GM11168 (cell line): Measurements from ENCODE around the gene MYOG.

Experiments
- in situ Hi-C: fragments of 300-500 bp; cut with MboI; formaldehyde crosslinking; loops from one replicate; pipeline ENCODE4 v1.12.0; 2022; ENCODE audit warnings: low sequenced_read_pairs; ENCODE audit not compliant: unreplicated experiment

The MYOG gene

DNA sequence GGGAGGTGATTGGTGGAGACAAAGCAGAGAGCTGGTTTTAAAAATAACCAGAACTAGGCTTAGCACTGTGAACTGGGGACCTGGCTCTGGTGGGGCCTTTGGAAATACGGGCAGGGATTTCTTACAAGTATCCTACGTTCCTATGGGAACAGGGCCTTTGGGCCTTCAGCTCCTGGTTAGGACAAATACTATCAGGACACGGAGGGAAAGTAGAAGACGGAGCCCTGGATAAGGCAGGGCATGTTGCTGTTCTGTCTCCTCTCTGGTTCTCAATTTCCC is 5.3 kb upstream of the MYOG start:
- in situ Hi-C loops: no loop called here

DNA sequence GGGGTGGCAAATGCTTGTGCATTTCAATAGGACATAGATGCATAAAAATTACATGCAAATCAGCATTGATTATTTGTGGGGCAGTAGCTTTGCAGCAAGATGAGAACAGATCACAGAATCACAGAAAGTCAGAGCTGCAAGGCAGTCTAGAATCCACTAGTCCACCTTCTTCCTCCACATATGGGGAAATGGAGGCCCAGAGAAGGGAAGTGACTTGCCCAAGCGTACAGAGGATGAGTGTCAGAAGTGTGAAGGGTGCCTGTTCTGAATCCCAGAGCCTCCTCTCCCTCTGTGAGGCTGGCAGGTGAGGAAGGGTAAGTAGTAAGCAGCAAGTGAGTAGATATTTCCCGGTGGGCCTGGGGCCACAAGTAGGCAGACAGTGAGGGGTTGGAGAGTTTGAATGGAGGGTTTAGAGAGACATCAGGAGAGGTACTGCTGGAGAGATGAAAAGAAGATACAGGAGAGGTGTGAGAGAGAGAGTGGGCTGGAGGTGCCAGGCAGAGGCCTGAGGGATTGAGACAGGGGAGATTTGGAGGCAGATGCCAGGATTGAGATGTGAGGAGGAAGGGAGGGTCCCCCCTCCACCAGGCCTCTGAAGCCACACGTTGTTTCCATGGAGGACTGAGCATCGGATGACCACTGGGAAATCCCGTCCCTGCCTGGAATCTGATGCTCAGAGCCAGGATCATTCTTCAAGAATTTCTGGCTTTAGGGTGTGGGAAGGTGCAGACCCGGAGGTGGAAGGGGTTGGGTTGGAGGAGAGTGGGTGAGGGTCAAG is 4.8 kb upstream of the MYOG start:
- in situ Hi-C loops: no loop called here

DNA sequence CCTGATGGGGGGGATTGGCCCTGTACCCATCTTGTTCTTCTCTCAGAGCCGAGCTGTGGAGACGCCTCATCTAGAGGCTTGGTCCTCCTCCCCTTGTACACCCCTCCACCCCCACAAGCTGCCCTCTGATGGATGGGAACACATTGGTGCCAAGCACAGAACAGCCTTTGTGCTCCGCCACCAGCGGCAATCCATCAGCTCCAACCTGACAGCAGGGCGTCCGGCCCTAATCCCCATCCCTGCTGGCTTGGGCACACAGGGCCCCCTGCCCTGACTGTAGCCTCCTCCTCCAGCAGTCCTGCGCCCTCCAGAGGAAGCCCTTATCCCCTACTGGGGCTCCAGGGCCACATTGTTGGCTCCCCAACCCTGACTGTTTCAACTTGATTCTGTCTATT is 3.8 kb upstream of the MYOG start:
- in situ Hi-C loops: no loop called here

DNA sequence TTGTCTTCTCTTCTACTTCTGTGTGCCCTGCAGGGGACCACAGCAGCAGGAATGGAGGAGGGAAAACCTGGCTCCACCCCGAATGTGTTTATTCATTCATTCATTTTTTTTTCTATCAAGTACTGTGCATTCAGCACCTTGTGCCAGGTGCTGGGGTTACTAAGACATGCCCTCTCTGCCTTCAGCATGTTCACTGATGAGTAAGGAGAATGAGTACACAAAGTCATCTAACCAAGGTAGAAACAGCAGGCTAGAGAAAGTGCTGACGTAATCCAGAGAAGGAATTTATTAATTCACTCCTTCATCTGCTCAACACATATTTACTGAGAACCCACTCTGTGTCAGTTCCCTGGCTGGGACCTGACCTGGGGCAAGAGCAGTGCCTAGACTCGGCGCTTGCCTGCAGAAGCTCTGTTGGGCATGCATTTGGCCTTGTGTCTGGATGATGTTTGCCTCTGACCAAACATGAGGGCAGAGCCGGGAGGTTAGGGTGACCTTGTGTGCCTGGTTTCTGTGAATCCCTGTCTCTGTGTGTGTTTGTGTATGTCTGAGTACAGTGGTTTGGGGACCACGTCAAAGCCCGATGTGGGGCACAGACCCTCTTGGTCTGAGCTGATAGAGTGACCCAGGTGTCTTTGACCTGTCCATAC is 3.3 kb upstream of the MYOG start:
- in situ Hi-C loops: no loop called here

DNA sequence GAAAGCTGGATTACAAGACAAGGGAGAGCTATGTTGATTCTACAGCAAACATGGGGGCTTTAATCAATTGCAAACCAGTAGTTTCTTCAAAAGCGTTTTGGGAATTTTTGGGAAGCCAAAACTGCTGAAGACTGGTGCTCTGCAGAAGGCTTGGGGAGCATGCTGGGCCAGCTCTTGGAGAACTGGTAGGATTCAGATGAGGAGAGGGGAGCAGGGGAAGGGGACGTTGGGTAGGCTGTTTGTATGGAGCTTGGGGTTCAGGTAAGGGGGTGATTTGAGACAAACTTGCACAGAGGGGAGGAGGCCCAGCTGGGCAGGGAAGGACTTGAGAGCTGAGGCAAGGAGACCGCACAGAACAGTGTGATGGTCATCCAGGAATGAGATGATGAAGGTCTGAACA is 2.6 kb upstream of the MYOG start:
- in situ Hi-C loops: no loop called here

DNA sequence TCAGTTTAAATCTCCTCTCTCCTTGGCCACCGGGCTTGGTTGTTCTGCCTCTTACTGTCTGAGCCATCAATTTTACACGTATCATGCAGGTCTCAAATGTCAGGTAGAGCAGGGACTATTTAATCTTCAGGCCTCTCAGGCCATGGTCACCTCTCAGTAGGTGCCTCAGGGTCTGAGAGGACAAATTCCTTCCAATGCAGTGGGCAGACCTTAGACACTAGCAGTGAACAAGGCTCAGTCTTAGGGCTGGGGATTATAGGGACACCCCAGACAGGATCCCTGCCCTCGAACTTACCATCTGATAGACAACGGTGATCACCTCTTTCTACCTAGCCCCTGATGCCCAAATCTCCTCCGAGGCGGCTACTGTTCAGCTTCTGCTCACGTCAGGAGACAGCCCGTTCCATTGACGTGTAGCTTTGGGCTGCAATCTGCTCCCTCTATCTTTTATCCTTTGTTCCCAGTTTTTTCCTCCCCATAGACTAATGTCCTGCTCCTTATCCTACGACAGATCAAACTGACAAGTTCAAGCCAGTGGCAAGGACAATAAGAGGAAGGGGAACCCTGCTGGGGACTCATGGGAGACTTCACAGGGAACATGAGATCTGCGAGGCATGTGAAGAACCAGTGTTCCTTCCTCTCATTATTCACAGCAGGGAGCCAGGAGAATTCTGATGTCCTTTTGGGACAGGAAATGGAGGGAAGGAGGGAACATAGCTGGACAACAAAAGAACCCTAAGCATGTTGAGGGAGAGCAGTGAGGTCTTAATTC is 1.4 kb upstream of the MYOG start:
- in situ Hi-C loops: no loop called here

DNA sequence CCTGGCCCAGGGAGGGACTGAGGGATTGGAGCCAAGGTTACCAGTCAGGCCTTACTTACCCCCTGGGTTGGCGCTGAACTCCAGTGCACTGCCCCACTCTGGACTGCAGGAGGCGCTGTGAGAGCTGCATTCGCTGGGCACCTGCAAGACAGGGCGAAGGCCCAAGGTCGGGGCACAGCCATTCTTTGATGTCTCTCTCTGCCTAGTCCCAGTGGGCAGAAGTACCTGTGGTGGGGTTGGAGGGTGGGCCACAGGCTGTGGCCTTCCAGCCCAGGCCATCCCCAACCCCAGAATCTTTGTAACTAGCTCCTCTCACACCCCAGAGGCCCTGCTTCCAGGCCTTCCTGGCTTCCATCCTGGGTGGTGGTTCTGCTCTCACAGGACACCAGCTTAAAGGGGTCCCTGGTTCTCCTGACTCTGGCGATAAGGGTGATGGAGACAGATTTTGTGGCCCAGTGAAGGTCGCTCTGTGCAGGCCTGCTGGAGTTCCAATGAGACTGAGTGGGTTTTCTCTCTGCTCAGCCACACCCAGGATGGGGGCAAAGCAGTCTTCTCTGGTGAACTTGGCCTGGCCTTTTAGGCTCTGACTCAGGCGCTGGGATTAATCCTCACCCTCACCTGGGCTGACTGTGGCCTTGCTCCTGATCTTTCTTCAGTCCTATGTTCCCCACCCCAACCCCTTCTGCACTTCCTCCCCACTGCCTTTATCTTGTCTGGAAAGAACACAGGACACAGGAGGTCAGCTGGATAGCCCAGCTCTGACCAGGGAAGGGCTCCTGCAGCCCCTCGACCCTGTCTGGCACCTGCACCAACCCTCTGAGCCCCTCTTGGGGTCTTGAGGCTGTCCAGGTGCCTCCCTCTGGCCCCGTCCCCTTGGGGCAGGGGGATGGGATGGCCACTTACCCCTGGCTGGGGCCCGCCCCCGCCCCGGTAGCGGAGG is 954 bp downstream of the MYOG start:
- in situ Hi-C loops: no loop called here

DNA sequence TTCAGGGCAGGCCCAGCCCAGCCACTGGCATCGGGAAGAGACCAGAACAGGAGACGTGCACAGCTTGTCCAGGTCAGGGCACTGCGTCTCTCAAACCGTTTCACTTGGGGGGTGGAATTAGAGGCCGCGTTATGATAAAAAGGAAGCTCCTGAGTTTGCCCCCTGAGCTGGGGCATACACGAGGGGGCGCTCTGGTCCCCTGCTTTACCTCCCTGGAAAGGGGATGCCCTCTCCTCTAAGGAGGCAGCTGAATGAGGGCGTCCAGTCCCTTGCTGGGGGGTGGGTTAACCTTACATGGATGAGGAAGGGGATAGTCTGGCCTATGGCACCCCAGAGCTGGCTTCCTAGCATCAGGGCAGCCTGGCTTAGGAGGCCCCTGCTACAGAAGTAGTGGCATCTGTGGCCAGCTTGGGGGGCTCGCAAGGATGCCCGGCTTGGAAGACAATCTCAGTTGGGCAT is 2.3 kb downstream of the MYOG start:
- in situ Hi-C loops: no loop called here

DNA sequence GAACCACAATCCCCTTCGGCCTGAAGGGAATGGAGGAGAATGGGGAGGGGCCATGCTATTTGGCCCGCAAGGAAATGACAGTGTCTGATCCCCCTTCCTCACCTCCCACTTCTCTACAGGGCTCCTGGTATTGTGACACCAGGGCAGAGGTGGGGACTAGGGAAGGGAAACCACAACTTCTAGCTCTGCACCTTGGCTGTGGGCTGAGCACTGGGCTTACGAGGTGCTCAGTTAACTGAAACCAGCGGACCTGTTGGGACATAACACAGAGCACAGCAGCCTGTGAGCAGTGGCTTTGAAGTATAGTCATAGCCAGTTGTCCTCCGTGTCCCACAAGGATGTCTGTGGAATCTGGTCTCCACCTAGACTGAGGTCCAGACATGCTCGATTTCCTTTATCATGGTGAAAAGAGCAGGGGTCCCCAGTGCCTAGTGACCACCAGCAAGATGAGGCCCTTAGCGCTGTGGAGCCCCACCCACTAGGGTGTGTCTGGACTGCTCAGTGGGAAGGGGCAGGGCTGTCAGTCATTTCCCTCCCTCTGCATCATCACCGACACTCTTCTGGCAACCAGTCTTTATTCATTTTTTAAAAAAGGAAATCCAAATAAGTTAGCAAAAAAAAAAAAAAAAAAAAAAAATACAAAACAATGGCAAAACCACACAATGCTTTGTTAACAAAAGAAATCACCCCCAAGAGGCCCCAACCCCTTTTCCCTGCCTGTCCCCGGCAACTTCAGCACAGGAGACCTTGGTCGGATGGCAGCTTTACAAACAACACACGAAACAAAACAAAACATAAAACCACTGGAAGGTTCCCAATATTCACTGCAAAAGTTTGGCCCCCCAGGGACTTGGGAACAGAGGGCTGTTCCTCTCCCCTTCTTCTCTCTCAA is 3.0 kb downstream of the MYOG start:
- in situ Hi-C loops: no loop called here

DNA sequence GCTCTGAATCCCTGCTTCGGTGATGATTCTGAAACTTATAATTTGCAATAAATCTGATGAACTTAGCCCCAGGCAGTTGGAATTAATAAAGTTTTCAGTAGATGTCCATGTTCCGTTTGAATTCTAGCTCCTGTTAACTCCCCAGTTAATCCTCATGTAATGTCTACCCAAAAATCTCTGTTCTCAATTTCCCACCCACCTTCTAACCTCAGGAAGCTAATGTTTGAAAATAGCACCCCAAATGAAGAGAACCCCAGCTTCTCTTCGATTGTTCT is 3.6 kb downstream of the MYOG start:
- in situ Hi-C loops: no loop called here

DNA sequence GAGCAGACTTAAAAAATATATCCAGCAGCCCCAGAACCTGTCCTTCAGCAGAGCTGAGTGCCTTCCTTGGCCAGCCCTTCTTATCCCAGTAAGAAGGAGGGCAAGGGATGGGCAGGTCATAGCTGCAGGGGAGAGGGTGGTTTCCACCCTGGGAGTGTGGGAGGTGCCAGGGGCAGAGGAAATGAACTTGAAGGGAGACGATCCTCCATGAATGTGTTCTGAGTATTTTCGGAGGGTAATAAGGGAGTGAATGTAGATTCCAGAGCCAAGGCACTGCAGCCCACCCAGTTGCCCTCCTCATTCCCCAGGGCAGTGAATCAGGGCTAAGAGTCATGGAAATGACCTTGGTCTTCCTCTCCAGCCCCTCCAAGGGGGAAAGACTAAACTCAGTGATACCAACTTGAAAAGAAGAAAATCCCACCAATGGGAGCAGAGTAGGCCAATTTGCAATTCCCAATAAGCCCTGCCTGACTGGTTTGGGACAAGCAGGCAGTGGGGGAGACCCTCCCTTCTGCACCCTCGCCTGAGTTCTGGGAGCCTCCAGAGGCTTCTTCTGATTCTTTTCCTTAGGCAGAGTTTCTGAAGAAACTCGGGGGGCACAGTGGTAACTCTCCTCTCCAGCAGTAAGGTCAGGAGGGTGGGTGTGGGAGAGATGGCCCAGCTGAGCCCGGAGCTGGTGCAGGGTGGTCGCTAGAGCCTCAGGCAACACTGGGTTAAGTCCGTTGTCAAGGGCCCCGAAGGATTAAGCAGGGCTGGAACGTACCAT is 4.2 kb downstream of the MYOG start:
- in situ Hi-C loops: no loop called here

DNA sequence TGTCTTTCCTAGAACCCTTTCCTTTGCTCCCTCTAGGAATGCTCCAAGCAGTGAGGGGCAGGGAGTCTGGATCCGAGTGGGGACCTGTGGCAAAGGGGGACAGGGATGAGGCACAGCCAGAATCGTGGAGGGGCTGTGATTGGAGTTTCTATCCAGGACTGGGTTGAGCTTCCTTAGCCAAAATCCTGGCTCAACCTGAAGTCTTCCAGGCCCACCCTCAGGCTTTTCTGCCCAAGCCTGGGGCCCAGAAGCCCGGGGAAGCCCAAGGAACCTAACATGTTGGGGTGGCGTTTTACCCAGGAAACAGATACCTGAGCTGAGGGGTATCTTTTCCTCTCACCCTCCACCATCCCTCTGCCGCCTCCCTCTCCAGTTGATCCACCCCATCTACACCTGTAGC is 5.4 kb downstream of the MYOG start:
- in situ Hi-C loops: no loop called here

DNA sequence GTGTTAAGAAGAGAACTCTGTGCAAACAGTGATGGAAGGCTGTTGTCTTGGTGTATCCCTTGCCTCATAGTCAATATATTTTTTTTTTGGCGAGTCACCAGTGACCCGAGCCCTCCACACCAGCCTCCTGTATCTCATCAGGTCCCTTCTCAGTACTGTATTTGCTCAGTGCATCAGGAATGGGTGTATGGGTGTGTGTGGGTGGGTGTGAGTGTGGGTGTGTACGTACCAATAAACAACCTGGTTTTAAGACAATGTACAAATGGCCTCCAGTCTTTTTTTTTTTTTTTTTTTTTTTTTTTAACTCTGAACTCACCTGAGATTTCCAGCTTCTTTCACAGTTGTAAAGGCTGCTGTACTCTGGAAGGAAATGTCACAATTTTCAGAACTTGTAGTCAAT is 7.3 kb downstream of the MYOG start:
- in situ Hi-C loops: no loop called here

DNA sequence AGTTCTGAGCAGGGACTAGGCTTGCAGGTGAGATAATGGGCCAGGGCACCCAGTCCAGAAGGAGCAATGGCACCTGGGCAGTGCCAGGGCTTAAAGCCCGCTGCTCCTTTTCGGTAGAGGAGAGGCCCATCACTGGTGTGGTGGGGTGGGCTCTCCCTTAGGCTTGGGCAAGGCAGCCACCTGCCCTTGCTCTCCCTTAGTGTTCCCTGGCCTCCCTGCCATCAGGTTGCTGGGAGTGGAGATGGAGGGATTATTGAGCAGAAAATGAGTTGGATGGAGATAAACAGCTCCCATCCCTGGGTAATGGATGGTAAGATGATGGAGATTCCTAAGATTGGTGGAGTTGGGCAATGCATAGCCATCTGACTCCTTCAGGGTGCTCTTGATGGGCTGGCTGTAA is 7.9 kb downstream of the MYOG start:
- in situ Hi-C loops: no loop called here

DNA sequence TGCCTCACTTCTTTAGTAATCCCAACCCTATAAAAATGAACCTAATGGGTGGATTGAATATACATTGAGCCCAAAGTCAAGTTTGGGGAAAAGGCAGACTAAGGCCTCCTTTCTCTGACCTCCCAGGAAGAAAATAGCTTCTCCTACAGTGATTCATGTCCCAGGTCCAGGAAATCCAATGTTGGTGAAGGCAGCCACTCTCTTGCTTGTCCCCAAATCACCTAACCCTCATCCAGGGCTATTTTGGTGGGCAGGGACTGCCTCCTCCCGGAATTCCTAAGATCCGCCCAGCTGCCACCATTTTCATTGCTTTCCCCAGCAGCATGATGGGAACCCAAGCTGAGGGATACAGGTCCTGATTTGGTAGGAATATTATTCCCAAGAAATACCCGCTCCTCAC is 8.4 kb downstream of the MYOG start:
- in situ Hi-C loops: no loop called here

DNA sequence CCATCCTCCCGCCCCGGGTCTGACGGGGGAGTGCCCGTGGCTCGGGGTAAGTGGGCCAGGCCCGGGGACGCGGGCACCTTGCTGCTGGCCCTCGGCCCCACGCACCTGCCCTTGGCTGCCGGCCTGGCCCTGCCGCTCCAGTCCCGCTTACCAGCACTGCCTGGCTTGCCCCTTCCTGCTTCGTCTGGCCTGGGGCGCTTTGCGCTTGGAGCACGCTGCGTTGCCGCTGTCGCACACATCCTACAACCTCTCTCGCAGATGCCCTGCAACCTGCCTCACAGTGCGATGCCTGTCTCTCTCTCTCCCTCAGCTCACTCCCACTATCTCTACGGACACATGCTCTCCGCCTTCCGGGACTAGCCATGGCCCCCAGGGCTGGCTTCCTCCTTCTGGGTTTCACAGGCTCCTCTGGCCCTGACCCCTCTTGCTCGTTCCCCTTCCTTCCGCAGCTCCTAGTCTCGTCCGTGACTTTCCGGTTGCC is 9.7 kb downstream of the MYOG start:
- in situ Hi-C loops: no loop called here

DNA sequence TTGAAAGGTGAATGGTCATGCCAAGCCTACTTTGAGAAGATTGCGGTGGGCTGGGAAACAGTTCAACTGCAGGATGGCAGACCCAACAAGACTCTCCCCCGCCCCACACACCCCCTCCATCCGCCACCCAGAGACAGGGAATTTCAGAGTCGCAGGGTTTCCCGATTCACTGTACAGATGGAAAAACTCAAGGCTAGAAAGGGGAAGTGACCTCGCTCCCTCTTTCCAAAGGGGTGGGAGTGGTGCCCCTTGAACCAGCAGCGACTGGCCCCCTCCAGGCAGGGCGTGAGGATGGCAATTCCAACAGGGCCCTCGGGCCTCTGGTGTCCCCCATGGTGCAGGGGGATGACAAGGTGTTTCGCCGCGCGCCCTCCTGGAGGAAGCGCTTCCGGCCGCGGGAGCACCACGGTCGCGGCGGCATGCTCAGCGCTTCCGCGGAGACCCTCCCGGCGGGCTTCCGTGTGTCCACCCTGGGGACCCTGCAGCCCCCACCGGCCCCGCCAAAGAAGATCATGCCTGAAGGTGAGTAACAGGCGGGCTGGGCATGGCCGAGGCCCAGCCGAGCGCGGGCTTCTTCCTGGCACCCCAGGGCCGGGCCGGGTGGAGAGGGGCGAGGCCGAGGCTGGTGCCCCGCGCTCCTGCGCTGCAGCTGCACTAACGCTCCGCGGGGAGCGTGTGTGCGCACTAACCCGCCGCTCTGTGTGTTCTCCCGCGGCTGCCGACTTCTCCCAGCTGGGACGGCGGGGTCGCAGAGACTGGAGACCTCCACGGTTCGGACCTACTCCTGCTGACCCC is 10.4 kb downstream of the MYOG start:
- in situ Hi-C loops: no loop called here

DNA sequence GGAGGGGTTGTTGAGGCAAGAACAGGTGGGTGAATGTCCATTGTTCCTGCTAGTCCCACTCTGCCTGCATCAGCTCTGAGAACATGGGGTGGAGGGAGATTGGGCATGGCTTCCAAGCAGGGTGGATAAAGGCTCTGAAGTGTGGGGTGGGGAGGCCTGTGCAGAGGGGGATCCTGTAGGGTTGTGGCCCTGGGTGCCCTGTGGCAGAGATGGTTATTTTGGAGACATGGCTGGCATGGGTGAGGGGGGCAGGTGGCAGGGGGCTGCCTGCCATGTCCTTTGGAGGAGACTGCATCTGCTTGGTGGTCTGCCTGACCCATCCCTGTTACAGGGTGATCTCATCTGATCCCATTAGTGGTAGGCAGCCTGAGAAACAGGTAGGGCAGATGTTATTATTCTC is 11.2 kb downstream of the MYOG start:
- in situ Hi-C loops: no loop called here
